GM21576 (cell line): ENCODE data around the gene CABP5.

Source experiments
- ATAC-seq: cut with Tn5 transposase; IDR thresholded peaks from one replicate; pipeline ENCODE4 v1.9.1; 2021; ENCODE audit warnings: mild to moderate bottlenecking, moderate library complexity; ENCODE audit not compliant: unreplicated experiment

CABP5 gene

DNA sequence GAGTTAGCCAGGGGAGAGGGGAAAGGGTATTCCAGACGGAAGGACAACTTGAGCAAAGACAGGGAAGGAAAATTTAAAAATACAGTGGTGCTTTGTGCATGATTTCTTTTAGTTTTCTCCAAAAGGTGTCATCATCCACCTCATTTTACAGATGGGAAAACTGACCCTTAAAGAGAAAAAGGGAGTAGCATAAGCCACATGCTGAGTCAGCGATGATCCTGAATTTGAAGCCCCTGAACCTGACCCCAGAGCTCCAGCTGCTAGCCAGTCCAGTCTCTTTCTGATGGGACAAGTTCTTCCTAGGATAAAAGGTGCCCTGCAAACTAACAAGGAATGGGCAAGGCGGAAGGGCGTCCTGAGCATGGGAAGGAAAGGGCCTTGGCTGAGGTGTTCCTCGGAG lies 10.3 kb downstream of the CABP5 start:
- ATAC-seq: no peak

DNA sequence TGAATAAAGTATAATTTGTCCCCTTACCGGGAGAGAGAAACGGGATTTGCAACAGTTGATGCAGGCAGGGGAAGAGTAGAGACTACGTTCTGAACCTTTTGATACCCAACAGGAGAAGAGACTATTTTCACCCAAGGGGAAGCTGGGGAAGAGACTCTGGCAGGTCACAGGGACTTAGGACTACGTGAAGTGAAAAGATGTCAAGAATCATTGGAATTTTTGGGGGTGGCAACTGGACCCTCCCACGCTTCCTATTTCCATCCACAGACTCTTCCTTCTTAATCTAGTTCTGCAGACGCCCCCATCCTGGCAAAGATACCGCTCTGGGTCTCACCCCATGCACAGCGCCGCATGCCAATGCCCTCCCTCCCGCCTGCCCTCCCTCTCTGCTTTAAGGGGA lies 13.8 kb downstream of the CABP5 start:
- ATAC-seq: no peak

DNA sequence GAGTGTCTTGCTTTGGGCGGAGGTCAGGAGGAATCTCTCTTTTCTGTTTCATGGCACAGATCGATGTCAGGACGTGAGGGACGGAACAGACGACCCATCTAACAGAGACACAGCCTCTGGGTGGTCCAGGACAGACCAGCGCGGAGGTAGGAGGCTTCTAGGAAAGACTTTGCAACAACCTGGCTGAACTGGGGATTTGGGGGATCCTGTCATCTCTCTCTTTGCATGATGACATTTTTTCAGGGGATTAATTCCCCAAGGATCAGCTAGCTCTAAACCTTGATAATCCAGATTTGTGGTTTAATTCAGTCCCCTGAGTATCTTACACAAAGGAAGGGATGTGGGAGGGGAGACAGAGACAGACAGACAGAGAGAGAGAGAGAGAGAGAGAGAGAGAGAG lies 14.4 kb downstream of the CABP5 start:
- ATAC-seq: no peak

DNA sequence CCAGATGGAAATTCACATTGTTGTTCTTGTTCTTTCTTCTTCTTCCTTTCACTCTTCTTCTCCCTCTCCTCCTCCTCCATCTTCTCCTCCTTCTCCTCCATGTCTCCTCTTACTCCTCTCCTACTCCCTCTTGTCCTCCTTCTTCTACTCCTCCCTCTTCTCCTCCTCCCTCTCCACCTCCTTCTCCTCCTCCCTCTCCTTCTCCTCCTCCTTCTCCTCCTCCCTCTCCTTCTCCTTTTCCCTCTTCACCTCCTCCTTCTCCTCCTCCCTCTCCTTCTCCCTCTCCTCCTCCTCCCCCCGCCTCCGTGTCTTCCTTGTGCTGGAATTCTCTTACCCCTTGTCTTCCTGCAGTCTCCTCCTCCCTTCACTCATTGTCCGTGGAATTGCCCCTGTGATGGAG lies 18.4 kb downstream of the CABP5 start:
- no peak for ATAC-seq

DNA sequence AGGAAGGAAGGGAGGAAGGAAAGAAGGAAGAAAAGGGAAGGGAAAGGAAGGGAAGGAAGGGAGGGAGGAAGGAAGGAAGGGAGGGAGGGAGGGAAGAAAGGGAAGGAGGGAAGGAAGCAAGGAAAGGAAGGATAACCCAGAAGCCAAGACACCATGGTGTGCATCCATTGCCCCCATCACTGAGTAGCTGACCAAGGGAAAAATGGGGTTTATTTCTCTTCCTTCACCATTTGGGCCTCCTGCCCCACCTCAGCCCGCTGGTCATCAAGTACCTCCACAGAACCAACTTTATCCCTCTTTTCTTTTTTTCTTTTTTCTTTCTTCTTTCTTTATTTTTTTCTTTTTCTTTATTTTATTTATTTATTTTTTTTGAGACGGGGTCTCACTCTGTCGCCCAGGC lies 20.4 kb downstream of the CABP5 start:
- ATAC-seq: no peak

DNA sequence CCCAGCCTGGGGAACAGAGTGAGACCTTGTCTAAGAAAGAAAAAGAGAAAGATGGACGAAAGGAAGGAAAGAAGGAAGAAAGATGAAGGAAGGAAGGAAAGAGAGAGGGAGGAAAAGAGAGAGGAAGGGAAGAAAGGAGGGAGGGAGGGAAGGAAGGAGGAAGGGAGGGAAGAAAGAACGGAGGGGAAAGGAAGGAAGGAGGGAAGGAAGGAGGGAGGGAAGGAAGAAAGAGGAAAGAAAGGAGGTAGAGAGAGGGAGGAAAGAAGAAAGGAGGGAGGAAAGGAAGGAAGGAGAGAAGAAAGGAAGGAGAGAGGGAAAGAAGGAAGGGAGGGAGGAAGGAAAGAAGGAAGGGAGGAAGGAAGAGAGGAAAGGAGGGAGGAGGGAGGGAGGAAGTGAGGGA lies 20.9 kb downstream of the CABP5 start:
- ATAC-seq: no peak

DNA sequence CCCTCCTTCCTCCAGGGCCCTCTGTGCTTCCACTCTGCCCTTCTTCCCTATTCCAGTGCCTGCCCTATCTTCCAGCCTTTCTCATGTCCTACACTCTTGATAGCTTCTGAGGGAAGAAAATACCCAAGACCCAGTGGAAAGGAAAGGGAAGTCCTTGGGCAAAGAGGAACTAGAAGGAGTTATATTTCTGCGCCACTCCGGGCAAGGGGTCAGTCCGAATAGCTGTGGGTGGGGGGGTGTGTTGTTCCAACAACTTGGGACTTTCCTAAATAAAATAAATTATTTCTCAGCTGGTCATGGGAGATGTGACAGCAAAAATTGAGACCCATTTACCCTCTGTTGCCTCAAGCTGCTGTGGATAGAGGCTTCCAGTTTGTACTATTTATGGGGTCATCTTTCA lies 23.2 kb downstream of the CABP5 start:
- no peak for ATAC-seq

DNA sequence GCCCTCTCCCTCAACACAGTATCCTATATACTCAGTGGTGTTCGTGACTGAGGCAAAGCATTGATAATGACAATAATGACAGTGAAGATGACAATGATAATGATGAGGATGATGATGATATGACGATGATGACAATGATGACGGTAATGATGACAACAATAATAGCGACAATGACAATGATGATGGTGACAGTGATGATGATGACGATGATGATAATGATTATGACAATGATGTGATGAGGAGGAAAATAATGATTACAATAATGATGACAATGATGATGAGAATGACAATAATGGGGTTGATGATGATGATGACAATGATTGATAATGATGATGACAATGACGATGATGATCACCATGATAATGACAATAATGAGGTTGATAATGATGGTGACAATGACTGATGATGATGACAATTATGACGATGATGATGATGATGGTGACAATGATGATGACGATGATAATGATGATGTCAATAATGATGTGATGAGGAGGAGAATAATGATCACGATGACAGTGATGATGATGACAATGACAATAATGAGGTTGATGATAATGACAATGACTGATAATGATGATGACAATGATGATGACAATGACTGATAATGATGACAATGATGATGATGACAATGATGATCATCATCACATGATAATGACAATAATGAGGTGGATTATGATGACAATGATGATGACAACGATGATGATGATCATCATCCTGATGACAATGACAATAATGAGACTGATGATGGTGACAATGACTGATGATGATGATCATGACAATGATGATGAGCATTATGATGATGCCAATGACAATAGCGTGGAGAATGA lies 32.7 kb downstream of the CABP5 start:
- no peak for ATAC-seq

DNA sequence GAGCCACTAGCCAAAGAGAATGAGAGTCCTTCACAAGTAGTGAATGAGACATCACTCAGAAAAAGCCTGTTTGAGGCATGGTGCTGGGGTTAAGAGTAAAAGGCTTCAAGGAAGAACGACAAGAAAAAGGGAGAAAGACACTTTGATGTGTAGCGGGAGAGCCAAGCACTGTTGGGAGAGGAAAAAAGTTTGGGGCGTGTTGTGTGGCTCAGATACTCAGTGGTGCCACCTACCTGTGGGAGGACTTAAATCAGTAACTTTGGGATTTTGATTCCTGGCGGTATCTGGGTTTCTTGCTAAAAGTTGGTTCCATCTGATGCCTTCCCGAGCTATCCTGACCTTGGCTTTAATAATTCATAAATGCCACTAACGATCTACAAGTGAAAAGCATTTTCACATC lies 37.1 kb downstream of the CABP5 start:
- ATAC-seq: no peak

DNA sequence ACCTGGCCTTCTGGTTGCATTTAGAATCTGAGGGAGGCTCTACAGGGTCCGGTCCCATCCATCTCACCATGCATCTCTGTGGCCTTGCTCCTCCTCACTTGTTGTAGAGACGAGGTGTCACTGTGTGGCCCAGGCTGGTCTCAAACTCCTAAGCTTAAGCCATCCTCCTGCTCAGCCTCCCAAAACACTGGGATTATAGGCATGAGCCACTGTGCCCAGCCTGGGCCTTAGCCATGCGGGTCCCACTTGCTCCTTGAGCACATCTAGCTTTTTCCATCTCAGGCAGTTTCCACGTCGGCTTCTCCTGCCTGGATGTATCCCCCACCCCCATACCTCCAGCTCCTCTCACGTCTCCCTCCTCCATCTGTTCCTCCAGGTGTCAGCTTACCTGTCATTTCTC lies 39.6 kb downstream of the CABP5 start:
- ATAC-seq: no peak

DNA sequence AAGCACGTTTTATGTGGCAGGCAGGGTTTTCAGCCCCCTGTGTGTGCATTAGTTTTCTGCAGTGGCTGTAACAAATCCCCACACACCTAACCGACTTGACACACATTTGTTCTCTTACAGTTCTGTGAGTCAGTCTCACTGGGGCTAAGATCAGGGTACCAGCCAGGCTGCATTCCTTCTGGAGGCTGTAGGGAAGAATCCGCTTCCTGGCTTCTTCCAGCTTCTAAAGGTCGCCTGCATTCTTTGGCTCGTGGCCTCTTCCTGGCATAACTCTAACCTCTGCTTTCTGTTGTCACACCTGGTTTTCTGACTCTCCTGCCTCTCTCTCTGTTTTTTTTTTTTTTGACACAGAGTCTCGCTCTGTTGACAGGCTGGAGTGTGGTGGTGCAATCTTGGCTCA lies 43.0 kb downstream of the CABP5 start:
- ATAC-seq: no peak

DNA sequence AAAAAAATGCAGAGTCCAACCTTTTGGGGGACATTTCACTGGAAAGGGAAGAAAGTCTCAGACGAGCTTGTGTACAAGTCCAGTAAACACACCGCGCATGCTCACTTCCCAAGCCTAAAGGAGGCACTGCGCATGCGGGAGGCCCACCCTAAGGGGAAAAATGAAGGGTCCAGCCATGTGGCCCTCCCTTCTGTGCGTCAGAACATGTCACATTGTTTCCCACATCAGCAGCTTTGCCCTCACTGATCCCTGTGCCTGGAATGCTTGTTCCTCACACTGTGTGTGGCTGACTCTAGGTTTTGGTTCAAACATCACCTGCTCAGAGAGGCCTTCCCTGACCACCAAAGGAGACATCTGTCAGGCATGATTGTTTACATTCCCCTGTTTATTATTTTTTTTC lies 45.1 kb downstream of the CABP5 start:
- ATAC-seq: no peak

DNA sequence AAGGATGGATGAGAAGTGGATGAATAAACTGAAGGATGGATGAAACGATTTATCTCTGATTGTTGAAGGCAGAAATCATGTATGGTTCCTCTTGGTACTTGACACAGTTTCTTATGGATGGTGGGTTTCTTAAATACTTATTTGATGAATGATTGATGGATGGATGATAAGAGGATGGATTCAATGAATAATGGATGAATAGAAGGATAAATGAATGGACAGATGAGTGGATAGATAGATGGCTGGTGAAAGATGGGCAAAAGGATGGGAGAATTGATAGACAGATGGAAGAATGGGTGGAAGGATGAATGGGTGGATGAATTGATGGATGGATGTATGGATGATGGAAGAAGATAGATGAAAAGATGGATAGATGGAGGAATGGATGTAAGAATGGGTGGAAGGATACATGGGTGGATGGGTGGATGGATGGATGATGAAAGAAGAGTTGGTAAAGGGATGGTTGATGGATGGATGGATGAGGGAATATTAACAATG lies 47.6 kb downstream of the CABP5 start:
- ATAC-seq: no peak

DNA sequence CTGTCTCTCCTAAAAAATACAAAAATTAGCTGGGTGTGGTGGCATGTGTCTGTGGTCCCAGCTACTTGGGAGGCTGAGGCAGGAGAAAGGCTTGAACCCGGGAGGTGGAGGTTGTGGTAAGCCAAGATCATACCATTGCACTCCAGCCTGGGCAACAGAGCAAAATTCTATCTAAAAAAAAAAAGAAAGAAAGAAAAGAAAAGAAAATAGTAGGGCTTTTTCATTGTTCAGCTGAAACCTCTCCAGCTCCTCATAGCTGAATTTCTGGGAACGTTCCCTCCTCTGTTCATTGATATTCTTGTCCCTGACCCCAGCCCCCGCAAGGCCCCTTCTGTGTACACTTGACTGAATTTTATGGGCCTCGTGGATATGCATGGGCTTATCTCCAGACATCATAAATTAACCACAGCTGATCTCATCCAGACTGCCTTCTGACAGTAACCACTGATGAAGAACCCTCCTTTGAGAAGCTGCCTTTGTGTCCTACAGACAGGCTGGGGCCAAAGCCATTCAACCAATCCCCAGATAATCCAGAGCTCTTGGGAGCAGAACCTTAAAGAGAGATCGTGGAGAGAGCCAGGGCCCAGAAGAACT lies 49.6 kb downstream of the CABP5 start, which contains the start of gene ELSPBP1:
ELSPBP1 (plus strand) TSS at position 424 of the 594 bp plus-strand sequence. CDS start 14,036 bp downstream, outside the sequence.
- ATAC-seq: no peak

DNA sequence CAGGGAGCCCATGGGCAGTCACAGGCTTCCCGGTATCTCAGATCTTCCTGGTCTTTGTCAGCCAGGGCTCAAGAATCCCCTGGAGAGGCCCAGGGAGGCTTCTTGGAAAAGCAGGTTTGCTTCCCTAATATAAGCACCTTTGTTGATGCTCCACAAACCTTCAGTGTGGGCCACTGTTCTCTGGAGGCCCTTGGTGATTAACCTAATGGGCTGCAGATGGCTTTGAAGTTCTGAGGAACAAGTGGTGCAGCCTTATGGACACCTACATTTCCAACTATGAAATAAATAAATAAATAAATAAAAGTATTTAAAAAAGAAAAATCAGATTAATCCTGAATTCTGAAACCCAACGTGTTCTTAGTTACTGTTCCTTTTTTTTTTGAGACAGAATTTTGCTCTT lies 51.8 kb downstream of the CABP5 start, which contains the start of gene BSPH1:
BSPH1 (minus strand) TSS at position 101 of the 400 bp plus-strand sequence; CDS start at position 12, 89 bp downstream.
- no peak for ATAC-seq

DNA sequence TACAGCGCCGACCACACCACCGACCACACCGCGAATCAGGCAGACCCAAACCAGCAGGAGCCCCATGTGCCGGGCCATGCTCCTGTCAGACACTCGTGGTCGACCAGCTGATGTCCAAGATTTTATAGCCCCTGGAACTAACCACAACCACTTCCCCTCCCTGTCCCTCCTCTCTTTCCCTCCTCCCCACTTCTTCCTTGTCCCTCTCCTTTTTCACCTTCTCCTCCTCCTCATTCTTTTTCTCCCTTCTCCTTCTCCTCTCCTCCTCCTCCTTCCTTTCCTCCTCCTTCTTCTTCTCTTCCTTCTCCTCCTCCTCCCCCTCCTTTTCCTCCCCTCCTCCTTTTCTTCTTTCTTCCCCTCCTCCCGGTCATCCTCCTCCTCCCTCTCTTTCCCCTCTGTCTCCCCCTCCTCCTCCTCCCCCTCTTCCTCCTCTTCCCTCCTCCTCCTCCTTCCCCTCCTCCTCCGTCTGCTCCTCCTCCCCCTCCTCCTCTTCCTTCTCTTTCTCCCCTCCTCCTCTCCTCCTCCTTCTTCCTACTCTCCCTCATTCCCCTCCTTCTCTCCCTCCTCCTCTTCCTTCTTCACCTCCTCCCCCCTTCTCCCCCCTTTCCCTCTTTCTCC lies 52.6 kb downstream of the CABP5 start:
- no peak for ATAC-seq
